Islet of Langerhans (tissue), 1 donor: ENCODE results near the gene STIM2.
A peak's percentile ranks its signal among the peaks of the same experiment; 100 is the strongest.
"Not testable (repeated sequence)": the region's sequence is repeated elsewhere in the genome, so short reads cannot be mapped to it uniquely, and the experiment has no call there.

ENCODE experiments used
- FAIRE-seq: peaks from one replicate; lab custom pipeline; 2011; peaks lifted over from hg19 to GRCh38; lab: Jason Lieb, UNC

STIM2 gene

GRCh38 chr4:26867914-26868684 lies 7.5 kb downstream of the STIM2 start:
- FAIRE-seq: no peak

GRCh38 chr4:26870576-26871262 lies 10.1 kb downstream of the STIM2 start:
- no peak for FAIRE-seq

GRCh38 chr4:26871611-26872010 lies 11.0 kb downstream of the STIM2 start:
- FAIRE-seq: no peak

- FAIRE-seq: no peak
These were observed 12.9 kb downstream of the STIM2 start for GRCh38 chr4:26873391-26874026.

GRCh38 chr4:26874110-26874509 lies 13.5 kb downstream of the STIM2 start:
- FAIRE-seq: no peak

GRCh38 chr4:26877406-26877805 lies 16.8 kb downstream of the STIM2 start:
- no peak for FAIRE-seq

- no peak for FAIRE-seq
These were observed 17.3 kb downstream of the STIM2 start for GRCh38 chr4:26877961-26878360.

- no peak for FAIRE-seq
These were observed 18.3 kb downstream of the STIM2 start for GRCh38 chr4:26878794-26879391.

GRCh38 chr4:26879805-26880204 lies 19.2 kb downstream of the STIM2 start:
- FAIRE-seq: no peak

GRCh38 chr4:26884026-26884425 lies 23.4 kb downstream of the STIM2 start:
- FAIRE-seq: peak; percentile 41

GRCh38 chr4:26884486-26884988 lies 23.9 kb downstream of the STIM2 start:
- FAIRE-seq: no peak

GRCh38 chr4:26885912-26886274 lies 25.3 kb downstream of the STIM2 start:
- peak; percentile 94 for FAIRE-seq

- peak; percentile 95 for FAIRE-seq
These were observed 26.5 kb downstream of the STIM2 start for GRCh38 chr4:26887143-26887542.

GRCh38 chr4:26887809-26888208 lies 27.2 kb downstream of the STIM2 start:
- no peak for FAIRE-seq

GRCh38 chr4:26889356-26889755 lies 28.7 kb downstream of the STIM2 start:
- FAIRE-seq: no peak

GRCh38 chr4:26891054-26891453 lies 30.4 kb downstream of the STIM2 start:
- no peak for FAIRE-seq

GRCh38 chr4:26891867-26892266 lies 31.2 kb downstream of the STIM2 start:
- no peak for FAIRE-seq

GRCh38 chr4:26892480-26893150 lies 32.0 kb downstream of the STIM2 start:
- FAIRE-seq: peak; percentile 82

- FAIRE-seq: no peak
These were observed 32.9 kb downstream of the STIM2 start for GRCh38 chr4:26893491-26893890.

GRCh38 chr4:26894881-26895280 lies 34.2 kb downstream of the STIM2 start:
- FAIRE-seq: not testable (repeated sequence)

GRCh38 chr4:26896636-26897035 lies 36.0 kb downstream of the STIM2 start:
- FAIRE-seq: no peak

- FAIRE-seq: no peak
These were observed 39.4 kb downstream of the STIM2 start for GRCh38 chr4:26899991-26900390.
